NCI-H2227 (cell line): ENCODE measurements around the gene RNASEH2A.
"Not testable (repeated sequence)": the region's sequence is repeated elsewhere in the genome, so short reads cannot be mapped to it uniquely, and the experiment has no call there.

Source experiments
- DNase-seq: peaks from one replicate; lab custom pipeline; 2025; ENCODE audit not compliant: unreplicated experiment; lab: John Stamatoyannopoulos, UW

RNASEH2A gene

GRCh38 chr19:12825254-12826131 is 19.1 kb downstream of the RNASEH2A start:
- DNase-seq, result no peak

- peak; percentile 24 for DNase-seq
These were observed 22.1 kb downstream of the RNASEH2A start for GRCh38 chr19:12828494-12828893.

- no peak for DNase-seq
These were observed 27.0 kb downstream of the RNASEH2A start for GRCh38 chr19:12833418-12833737.

GRCh38 chr19:12833738-12834565 is 27.6 kb downstream of the RNASEH2A start:
- peak; percentile 80 for DNase-seq

- peak; percentile 68 for DNase-seq
These were observed 28.2 kb downstream of the RNASEH2A start, which contains the start of gene RTBDN for GRCh38 chr19:12834566-12834943. Gene RTBDN (minus strand): TSS chr19:12834579. CDS start chr19:12829979, 4,600 bp downstream.

- DNase-seq, result peak; percentile 77
These were observed 28.8 kb downstream of the RNASEH2A start for GRCh38 chr19:12834976-12835757.

GRCh38 chr19:12836529-12836863 is 30.1 kb downstream of the RNASEH2A start:
- DNase-seq, result no peak

GRCh38 chr19:12837225-12837624 is 30.8 kb downstream of the RNASEH2A start:
- no peak for DNase-seq

GRCh38 chr19:12838182-12838885 is 31.9 kb downstream of the RNASEH2A start, which contains the start of gene MAST1:
Gene MAST1 (plus strand): TSS chr19:12838515. CDS start chr19:12838573, 58 bp downstream.
- DNase-seq, result peak; percentile 73

GRCh38 chr19:12838886-12839756 is 32.7 kb downstream of the RNASEH2A start:
- DNase-seq, result peak; percentile 18

- peak; percentile 81 for DNase-seq
These were observed 34.0 kb downstream of the RNASEH2A start for GRCh38 chr19:12840091-12841079.

GRCh38 chr19:12841094-12841493 is 34.7 kb downstream of the RNASEH2A start:
- DNase-seq, result peak; percentile 96

- no peak for DNase-seq
These were observed 36.1 kb downstream of the RNASEH2A start for GRCh38 chr19:12842511-12842910.

GRCh38 chr19:12843328-12843727 is 36.9 kb downstream of the RNASEH2A start:
- DNase-seq, result no peak

- DNase-seq, result no peak
These were observed 37.8 kb downstream of the RNASEH2A start for GRCh38 chr19:12843999-12844732.

- DNase-seq, result not testable (repeated sequence)
These were observed 40.2 kb downstream of the RNASEH2A start for GRCh38 chr19:12846613-12847012.
